Mesendoderm (in vitro differentiated cells): ENCODE data around the gene DLG1.

Experiments used
- DNase-seq: peaks from one replicate; pipeline ENCODE4 v3.0.0; 2013
- H2AK5ac ChIP-seq: 2 replicates; pipeline ENCODE4 v1.6.1; 2013; ENCODE audit warnings: low read length, inconsistent platforms
- H2BK120ac ChIP-seq: 2 replicates; pipeline ENCODE4 v1.6.1; 2013; ENCODE audit warnings: low read depth, mild to moderate bottlenecking, low read length, moderate library complexity, mixed read lengths
- H2BK15ac ChIP-seq: replicated peaks from 2 replicates; pipeline ENCODE4 v1.6.1; 2013; ENCODE audit warnings: low read depth, mild to moderate bottlenecking, moderate library complexity
- H2BK5ac ChIP-seq: 2 replicates; pipeline ENCODE4 v1.6.1; 2013; ENCODE audit warnings: low read length, inconsistent platforms
- H3K18ac ChIP-seq: 2 replicates; pipeline ENCODE4 v1.6.1; 2013; ENCODE audit warnings: mild to moderate bottlenecking, low read length, mixed read lengths
- H3K23ac ChIP-seq: one replicate; pipeline ENCODE4 v1.6.1; 2013; ENCODE audit warnings: low read length
- H3K27ac ChIP-seq: 2 replicates; pipeline ENCODE4 v1.5.1; 2013; ENCODE audit warnings: low read depth, mild to moderate bottlenecking, inconsistent platforms, low read length, moderate library complexity
- H3K27me3 ChIP-seq: 2 replicates; pipeline ENCODE4 v1.6.1; 2013; ENCODE audit warnings: low read length, control low read depth, mild to moderate bottlenecking, inconsistent platforms; ENCODE audit not compliant: insufficient read depth, poor library complexity
- H3K36me3 ChIP-seq: 2 replicates; pipeline ENCODE4 v1.6.1; 2013; ENCODE audit warnings: low read length, inconsistent platforms; ENCODE audit not compliant: control insufficient read depth, insufficient read depth
- H3K4ac ChIP-seq: one replicate; pipeline ENCODE4 v1.6.1; 2013; ENCODE audit warnings: low read depth, mild to moderate bottlenecking, low read length, moderate library complexity
- H3K4me1 ChIP-seq: 2 replicates; pipeline ENCODE4 v1.6.1; 2013; ENCODE audit warnings: low read depth, low read length, inconsistent platforms; ENCODE audit not compliant: control insufficient read depth
- H3K4me2 ChIP-seq: 2 replicates; pipeline ENCODE4 v1.6.1; 2013; ENCODE audit warnings: low read length
- H3K4me3 ChIP-seq: 2 replicates; pipeline ENCODE4 v1.5.1; 2013; ENCODE audit warnings: mild to moderate bottlenecking, low read length
- H3K56ac ChIP-seq: one replicate; pipeline ENCODE4 v1.6.1; 2013; ENCODE audit warnings: low read length
- H3K79me1 ChIP-seq: 2 replicates; pipeline ENCODE4 v1.6.1; 2013; ENCODE audit warnings: low read length, inconsistent platforms
- H3K79me2 ChIP-seq: 2 replicates; pipeline ENCODE4 v1.6.1; 2013; ENCODE audit warnings: mild to moderate bottlenecking, low read length; ENCODE audit not compliant: control insufficient read depth, insufficient read depth
- H3K9ac ChIP-seq: 2 replicates; pipeline ENCODE4 v1.6.1; 2013; ENCODE audit warnings: low read length, inconsistent platforms
- H4K5ac ChIP-seq: one replicate; pipeline ENCODE4 v1.6.1; 2013; ENCODE audit warnings: low read length
- H4K8ac ChIP-seq: one replicate; pipeline ENCODE4 v1.6.1; 2013; ENCODE audit warnings: low read depth, mild to moderate bottlenecking, control low read depth, low read length, moderate library complexity
- WGBS: extraction: QIAGEN DNeasy Blood & Tissue Kit; methylation state at CpG from one replicate; pipeline ENCODE4 v1.1.7; 2013; ENCODE audit warnings: low lambda C conversion rate, missing lambda C conversion rate; ENCODE audit not compliant: insufficient coverage; ENCODE audit errors: extremely low coverage; 5-methylcytosine and 5-hydroxymethylcytosine counted together

Gene DLG1

GRCh38 chr3:197241173-197241572 lies 57.2 kb downstream of the DLG1 start:
- Histone ChIP-seq H4K8ac (no peak overlapping the region), H3K4ac (no peak overlapping the region), H3K27ac (no peak overlapping the region), H2BK15ac (no peak overlapping the region), H3K79me1 (peaks cover 24% of the 10 kb centered on the region), H3K18ac (no peak overlapping the region), H3K79me2 (peaks cover 32% of the 10 kb centered on the region), H3K9ac (no peak overlapping the region), H3K23ac (no peak overlapping the region), H3K36me3 (no peaks in the 10 kb centered on the region), H3K4me3 (no peak overlapping the region), H3K27me3 (no peaks in the 10 kb centered on the region), H4K5ac (no peak overlapping the region), H3K56ac (no peak overlapping the region), H2BK120ac (no peak overlapping the region), H3K4me1 (peaks cover 11% of the 10 kb centered on the region), H2BK5ac (no peak overlapping the region), H3K4me2 (no peak overlapping the region), H2AK5ac (no peak overlapping the region)
- no CpG with 5 or more reads among the region's 2 CpGs for WGBS
- DNase-seq, result no peak

GRCh38 chr3:197239857-197240256 lies 58.6 kb downstream of the DLG1 start:
- Histone ChIP-seq H4K5ac (no peak overlapping the region), H3K79me1 (peaks cover 25% of the 10 kb centered on the region), H2BK15ac (no peak overlapping the region), H3K56ac (no peak overlapping the region), H3K9ac (no peak overlapping the region), H3K27me3 (no peaks in the 10 kb centered on the region), H2AK5ac (no peak overlapping the region), H3K36me3 (no peaks in the 10 kb centered on the region), H2BK5ac (no peak overlapping the region), H3K4me3 (no peak overlapping the region), H3K79me2 (peaks cover 42% of the 10 kb centered on the region), H4K8ac (no peak overlapping the region), H3K4me1 (peaks cover 11% of the 10 kb centered on the region), H3K4ac (no peak overlapping the region), H3K23ac (no peak overlapping the region), H3K4me2 (no peak overlapping the region), H3K18ac (no peak overlapping the region), H3K27ac (no peak overlapping the region), H2BK120ac (no peak overlapping the region)
- WGBS, result no CpG with 5 or more reads among the region's 1 CpG
- no peak for DNase-seq

GRCh38 chr3:197238842-197239241 lies 59.6 kb downstream of the DLG1 start:
- WGBS, result no CpG with 5 or more reads among the region's 1 CpG

GRCh38 chr3:197237897-197238296 lies 60.5 kb downstream of the DLG1 start:
- Histone ChIP-seq H2BK15ac (no peak overlapping the region), H3K4me2 (no peak overlapping the region), H3K4me1 (peaks cover 11% of the 10 kb centered on the region), H4K5ac (no peak overlapping the region), H3K79me2 (peaks cover 42% of the 10 kb centered on the region), H3K27me3 (no peaks in the 10 kb centered on the region), H3K4ac (no peak overlapping the region), H3K27ac (no peak overlapping the region), H3K23ac (no peak overlapping the region), H3K4me3 (no peak overlapping the region), H3K36me3 (no peaks in the 10 kb centered on the region), H4K8ac (no peak overlapping the region), H2AK5ac (no peak overlapping the region), H3K18ac (no peak overlapping the region), H3K9ac (no peak overlapping the region), H3K79me1 (peaks cover 19% of the 10 kb centered on the region), H2BK120ac (no peak overlapping the region), H2BK5ac (no peak overlapping the region), H3K56ac (no peak overlapping the region)
- DNase-seq, result no peak
- no CpG with 5 or more reads among the region's 4 CpGs for WGBS

More at GRCh38 chr3:197238842-197239241, 59.6 kb downstream of the DLG1 start:
- no peak overlapping the region for H4K8ac ChIP-seq
- no peak overlapping the region for H2AK5ac ChIP-seq
- H4K5ac ChIP-seq, result no peak overlapping the region
- no peak overlapping the region for H2BK15ac ChIP-seq
- H3K36me3 ChIP-seq, result no peaks in the 10 kb centered on the region
- peaks cover 42% of the 10 kb centered on the region for H3K79me2 ChIP-seq
- H3K4me1 ChIP-seq, result peaks cover 11% of the 10 kb centered on the region
- H3K9ac ChIP-seq, result no peak overlapping the region
- no peak overlapping the region for H3K56ac ChIP-seq
- no peak overlapping the region for H2BK120ac ChIP-seq
- DNase-seq, result no peak
- H3K18ac ChIP-seq, result no peak overlapping the region
- H3K27ac ChIP-seq, result no peak overlapping the region
- no peaks in the 10 kb centered on the region for H3K27me3 ChIP-seq
- H3K4me3 ChIP-seq, result no peak overlapping the region
- H3K4ac ChIP-seq, result no peak overlapping the region
- H2BK5ac ChIP-seq, result no peak overlapping the region
- no peak overlapping the region for H3K4me2 ChIP-seq
- H3K23ac ChIP-seq, result no peak overlapping the region
- H3K79me1 ChIP-seq, result peaks cover 20% of the 10 kb centered on the region

- Histone ChIP-seq H3K79me2 (peaks cover 41% of the 10 kb centered on the region), H3K27ac (no peak overlapping the region), H2BK120ac (no peak overlapping the region), H3K4me2 (no peak overlapping the region), H3K79me1 (peaks cover 21% of the 10 kb centered on the region), H3K27me3 (no peaks in the 10 kb centered on the region), H2BK5ac (no peak overlapping the region), H2AK5ac (no peak overlapping the region), H3K18ac (no peak overlapping the region), H2BK15ac (no peak overlapping the region), H3K4me3 (no peak overlapping the region), H3K4ac (no peak overlapping the region), H3K9ac (no peak overlapping the region), H3K56ac (no peak overlapping the region), H3K4me1 (peaks cover 11% of the 10 kb centered on the region), H3K36me3 (no peaks in the 10 kb centered on the region), H3K23ac (no peak overlapping the region), H4K8ac (no peak overlapping the region), H4K5ac (no peak overlapping the region)
- DNase-seq, result no peak
- WGBS, result no CpG with 5 or more reads among the region's 4 CpGs
These were observed 62.0 kb downstream of the DLG1 start for GRCh38 chr3:197236362-197236761.
